Heart right ventricle (tissue), 16 donors: ENCODE results near the gene KANK2. TPM values are rescaled to one million over a fixed set of nuclear protein-coding genes. Genes with fewer than 3 reads are reported as not detected.

Source experiments
- ATAC-seq, 8 donors: fragments of 200-7000 bp; cut with Tn5 transposase; one replicate each; pipeline ENCODE4 v1.9.1; 2020; ENCODE audit warnings: mild to moderate bottlenecking in 8 of 8, moderate library complexity in 8 of 8, moderate number of reproducible peaks in 1 of 8
- DNase-seq, 2 donors: peaks; one replicate each; pipeline ENCODE4 v3.0.0-alpha.2; 2020
- H3K27ac ChIP-seq, 10 donors: fragments of 200-600 bp; sonication (generic) in 2 of 10; one replicate each; pipeline versions ENCODE4 v1.5.0 to v1.8.0; 2020 to 2022; ENCODE audit warnings: mild to moderate bottlenecking in 3 of 10
- H3K27me3 ChIP-seq, 7 donors: fragments of 200-600 bp; one replicate each; pipeline ENCODE4 v1.8.0; 2021 to 2022; ENCODE audit warnings: mild to moderate bottlenecking in 2 of 7
- H3K36me3 ChIP-seq, 9 donors: fragments of 200-600 bp; sonication (generic) in 1 of 9; one replicate each; pipeline versions ENCODE4 v1.5.0 to v1.8.0; 2020 to 2022; ENCODE audit warnings: mild to moderate bottlenecking in 2 of 9
- H3K4me1 ChIP-seq, 9 donors: fragments of 200-600 bp; sonication (generic) in 1 of 9; one replicate each; pipeline versions ENCODE4 v1.5.0 to v1.8.0; 2020 to 2022; ENCODE audit warnings: mild to moderate bottlenecking in 4 of 9
- H3K4me3 ChIP-seq, 10 donors: fragments of 200-600 bp; sonication (generic) in 2 of 10; one replicate each; pipeline versions ENCODE4 v1.5.0 to v1.8.0; 2020 to 2022; ENCODE audit warnings: mild to moderate bottlenecking in 7 of 10, moderate library complexity in 2 of 10
- H3K9me3 ChIP-seq, 11 donors: fragments of 200-600 bp in 10 of 11; sonication (generic) in 2 of 11; one replicate each; pipeline versions ENCODE4 v1.5.0 to v1.8.0; 2013 to 2022; ENCODE audit warnings: mild to moderate bottlenecking in 2 of 11, control low read depth in 1 of 11, moderate library complexity in 1 of 11
- CTCF ChIP-seq, 9 donors: fragments of 200-600 bp; sonication (generic) in 2 of 9; IDR thresholded peaks; one replicate each; pipeline versions ENCODE4 v1.5.0 to v1.8.0; 2021 to 2022; ENCODE audit warnings: antibody characterized with exemption in 9 of 9, mild to moderate bottlenecking in 5 of 9, moderate library complexity in 1 of 9
- WGBS, 2 donors: extraction: QIAGEN DNeasy Blood & Tissue Kit; methylation state at CpG; one replicate each; pipeline ENCODE4 v1.1.7; 2013; ENCODE audit warnings: inconsistent platforms in 1 of 2; 5-methylcytosine and 5-hydroxymethylcytosine counted together
- intact Hi-C, 10 donors: fragments of 100-400 bp; cut with DNase I; formaldehyde crosslinking; loops; one replicate each; pipeline versions ENCODE4 v1.11.1 to v1.14.2; 2022
- polyA plus RNA-seq, 2 donors: library from polyadenylated mRNA; stranded (reverse); fragments of 200-250 nt; gene quantifications; one replicate each; pipeline ENCODE4 v1.2.3, GENCODE V29; 2013
- total RNA-seq, 10 donors: library from RNA; stranded (reverse); fragmentation: NEBNext Ultra II Directional in 3 of 10; extraction: Animal tissue kit (Norgen Biotek cat#: 25700) in 3 of 10; gene quantifications; one replicate each; pipeline versions ENCODE4 v1.2.1 to v1.2.4, GENCODE V29; 2021 to 2023
- donor health status: Arrhythmogenic right ventricular cardiomyopathy.
- donor health status: ischemic (EF 13 %, LVEDD 7.1; RV severe dilation, severe dysfunction).
- donor health status: healthy with polysubstance abuse.
- donor health status: DM: no; HTN: yes; CAD: no.
- donor health status: DM: no; HTN: no; CAD: no.
- donor health status: ischemic (EF 25% LVEDD 6.9; RV normal size, moderate dysfunction).
- donor health status: ischemic (EF 25% LVEDD 5.7; RV mildly dilated, moderate dysfunction).
- donor health status: healthy.
- donor health status: DM: yes; HTN: yes; CAD: no.
- donor health status: Ischemic cardiomyopathy.
- donor health status: ischemic (EF 35%, LVEDD 5.7; RV mildly dilated, moderate dysfunction).
- donor health status: nonischemic (EF 11% LVEDD 7.7; RV severe dilation, severe dysfunction).
- donor health status: DM: yes; HTN: yes; CAD: no.
- donor health status: PGD.
- donor health status: ischemic (EF 29% LVEDD 5.4; RV normal size, mild dysfunction).
- donor health status: nonischemic (EF 23%, LVEDD 6.1; RV moderate dilation, normal function).

KANK2 gene
- total and polyA plus RNA-seq, 12 donors, result 165 to 355 (median 298) TPM

GRCh38 chr19:11136400-11137101, 60.8 kb downstream of the KANK2 start:
- H3K9me3 ChIP-seq, result peaks cover 0 to 3% (median 0%) of the 10 kb centered on the region in 11 donors
- DNase-seq (no peak), ATAC-seq (no peak)
- H3K27me3 ChIP-seq, result no peaks in the 10 kb centered on the region
- intact Hi-C loops, result loop anchor here in 9 of 10 donors (1.0 to 10.0 kb wide), 8 partner anchors 60 to 208 kb away; partner anchors contain the start of genes CCDC159 (in 1 of the 9), KANK2 (in 1 of the 9) and TMEM205 (in 1 of the 9)
- peaks cover 0 to 26% (median 6%) of the 10 kb centered on the region in 9 donors for H3K36me3 ChIP-seq
- 82 to 88% methylated on average over 14 of the region's 14 CpGs for WGBS, 2 donors
- H3K27ac ChIP-seq, result peak overlapping the region in 8 of 10 donors; percentile 50 to 97 (median 92)
- H3K4me3 ChIP-seq, result no peak overlapping the region
- no peak for TF ChIP-seq CTCF (IDR thresholded peaks at IDR 0.05)
- peaks cover 14 to 53% (median 37%) of the 10 kb centered on the region in 9 donors for H3K4me1 ChIP-seq

GRCh38 chr19:11131471-11131870, 65.9 kb downstream of the KANK2 start:
- intact Hi-C loops, result loop anchor here in 5 of 10 donors (1.0 to 10.0 kb wide), 5 partner anchors 95 to 213 kb away; partner anchors contain the start of genes CCDC159 (in 1 of the 5) and TMEM205 (in 1 of the 5)
- H3K9me3 ChIP-seq, result peaks cover 0 to 3% (median 0%) of the 10 kb centered on the region in 11 donors
- no peak for TF ChIP-seq CTCF (IDR thresholded peaks at IDR 0.05)
- DNase-seq (no peak), ATAC-seq (no peak)
- no peak overlapping the region for H3K4me3 ChIP-seq
- WGBS, 2 donors, result 74 to 81% methylated on average over 7 of the region's 7 CpGs
- peaks cover 3 to 18% (median 9%) of the 10 kb centered on the region in 9 donors for H3K4me1 ChIP-seq
- H3K36me3 ChIP-seq, result peaks cover 0 to 76% (median 30%) of the 10 kb centered on the region in 9 donors
- H3K27ac ChIP-seq, result peak overlapping the region in 8 of 10 donors; percentile 28 to 72 (median 56)
- no peaks in the 10 kb centered on the region for H3K27me3 ChIP-seq

GRCh38 chr19:11130824-11131455, 66.4 kb downstream of the KANK2 start:
- ATAC-seq (peak; percentile 74 to 89 (median 85)), DNase-seq (peak; percentile 83 to 87)
- intact Hi-C loops, result loop anchor here in 5 of 10 donors (1.0 to 10.0 kb wide), 5 partner anchors 94 to 214 kb away; partner anchors contain the start of genes CCDC159 (in 1 of the 5) and TMEM205 (in 1 of the 5)
- Histone ChIP-seq H3K4me3 (no peak overlapping the region), H3K27ac (peak overlapping the region in 8 of 10 donors; percentile 28 to 72 (median 62)), H3K36me3 (peaks cover 0 to 82% (median 30%) of the 10 kb centered on the region in 9 donors), H3K9me3 (peaks cover 0 to 3% (median 0%) of the 10 kb centered on the region in 11 donors), H3K27me3 (no peaks in the 10 kb centered on the region), H3K4me1 (peaks cover 3 to 22% (median 11%) of the 10 kb centered on the region in 9 donors)
- TF ChIP-seq CTCF (IDR thresholded peaks at IDR 0.05), result peak; percentile 83 to 94 (median 90)
- 45 to 47% methylated on average over 19 of the region's 19 CpGs for WGBS, 2 donors

- H3K9me3 ChIP-seq, result no peaks in the 10 kb centered on the region
- TF ChIP-seq CTCF (IDR thresholded peaks at IDR 0.05), result no peak
- H3K4me3 ChIP-seq, result no peak overlapping the region
- H3K4me1 ChIP-seq, result peaks cover 3 to 22% (median 11%) of the 10 kb centered on the region in 9 donors
- no peaks in the 10 kb centered on the region for H3K27me3 ChIP-seq
- ATAC-seq (no peak), DNase-seq (no peak)
- H3K27ac ChIP-seq, result no peak overlapping the region
- intact Hi-C loops, result loop anchor here in 6 of 10 donors (5.0 to 10.0 kb wide), 4 partner anchors 91 to 191 kb away; no protein-coding TSS in a partner anchor
- WGBS, 2 donors, result 90 to 91% methylated on average over 15 of the region's 15 CpGs
- H3K36me3 ChIP-seq, result peaks cover 0 to 100% (median 42%) of the 10 kb centered on the region in 9 donors
Measured at GRCh38 chr19:11127905-11128304, 69.4 kb downstream of the KANK2 start.
